ENCODE measurements around the gene RAD50.

RAD50 gene

DNA sequence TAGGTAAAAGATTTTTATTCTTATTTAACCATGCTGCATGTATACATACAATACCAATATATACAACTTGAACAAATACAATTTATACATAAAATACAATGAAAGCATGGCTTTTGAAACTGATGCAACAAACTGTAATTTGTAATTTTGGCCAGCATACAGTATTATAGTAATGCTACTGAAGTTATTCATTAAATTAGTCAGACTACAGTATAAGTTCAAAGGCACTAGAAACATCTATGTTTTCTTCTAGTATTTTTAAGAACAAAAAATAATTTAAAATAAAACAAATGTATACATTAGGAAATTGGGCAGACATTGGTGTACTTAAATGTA is 135.8 kb downstream of the RAD50 start:
- H3K36me3 ChIP-seq (ENCODE audit: low read length): no peaks in the 10 kb centered on the region
- H3K9me2 ChIP-seq (replicated peaks; ENCODE audit: insufficient read depth, low read length): no peaks in the 10 kb centered on the region
- TF ChIP-seq EZH2phosphoT487 (conservative IDR thresholded peaks at IDR 0.05; ENCODE audit: low read length) (no peak), CTCF (IDR thresholded peaks at IDR 0.05; ENCODE audit: insufficient read depth, low read length, poor library complexity, severe bottlenecking) (no peak)
- no peaks in the 10 kb centered on the region for H3K9me3 ChIP-seq (ENCODE audit: insufficient read depth, low read length)
- no peaks in the 10 kb centered on the region for H3F3A ChIP-seq (ENCODE audit: insufficient read depth)
- H3K27ac ChIP-seq (ENCODE audit: low read depth, low read length): no peak overlapping the region
- H2AFZ ChIP-seq (ENCODE audit: low read depth, low read length, severe bottlenecking): no peak overlapping the region
- no peak overlapping the region for H3K4me2 ChIP-seq (ENCODE audit: low read depth, low read length, poor library complexity, severe bottlenecking)
- no peak overlapping the region for H3K9ac ChIP-seq (ENCODE audit: low read length)
- H3K27me3 ChIP-seq (ENCODE audit: low read length): no peaks in the 10 kb centered on the region
- H3K79me2 ChIP-seq (ENCODE audit: insufficient read depth, low read length): no peaks in the 10 kb centered on the region
- H4K20me1 ChIP-seq (ENCODE audit: low read depth, low read length): no peaks in the 10 kb centered on the region
- no peak overlapping the region for H3K4me3 ChIP-seq (ENCODE audit: insufficient read depth, low read length, poor library complexity, severe bottlenecking)

All from SU-DHL-6 (cell line).